Posterior vena cava (tissue), 2 donors: Measurements from ENCODE around the gene FLYWCH2. TPM values are rescaled to one million over a fixed set of nuclear protein-coding genes. Genes with fewer than 3 reads are reported as not detected.
"Not testable (repeated sequence)": the region's sequence is repeated elsewhere in the genome, so short reads cannot be mapped to it uniquely, and the experiment has no call there.

Experiments
- DNase-seq: peaks from one replicate; pipeline ENCODE4 v3.0.0-alpha.2; 2020; ENCODE audit warnings: low spot score
- intact Hi-C, 2 donors: fragments of 100-400 bp; cut with DNase I; formaldehyde crosslinking; loops; one replicate each; pipeline versions ENCODE4 v1.14.1 to v1.14.2; 2022 to 2023
- total RNA-seq, 2 donors: library from RNA; stranded (reverse); fragmentation: NEBNext Ultra II Directional; extraction: Animal tissue kit (Norgen Biotek cat#: 25700); gene quantifications; one replicate each; pipeline ENCODE4 v1.2.1, GENCODE V29; 2021
- donor health status: DM: yes; HTN: yes; CAD: no.
- donor health status: DM: yes; HTN: yes; CAD: no.

FLYWCH2 gene
- total RNA-seq, 2 donors from 2014 or later, result 16.0 to 17.6 TPM

DNA sequence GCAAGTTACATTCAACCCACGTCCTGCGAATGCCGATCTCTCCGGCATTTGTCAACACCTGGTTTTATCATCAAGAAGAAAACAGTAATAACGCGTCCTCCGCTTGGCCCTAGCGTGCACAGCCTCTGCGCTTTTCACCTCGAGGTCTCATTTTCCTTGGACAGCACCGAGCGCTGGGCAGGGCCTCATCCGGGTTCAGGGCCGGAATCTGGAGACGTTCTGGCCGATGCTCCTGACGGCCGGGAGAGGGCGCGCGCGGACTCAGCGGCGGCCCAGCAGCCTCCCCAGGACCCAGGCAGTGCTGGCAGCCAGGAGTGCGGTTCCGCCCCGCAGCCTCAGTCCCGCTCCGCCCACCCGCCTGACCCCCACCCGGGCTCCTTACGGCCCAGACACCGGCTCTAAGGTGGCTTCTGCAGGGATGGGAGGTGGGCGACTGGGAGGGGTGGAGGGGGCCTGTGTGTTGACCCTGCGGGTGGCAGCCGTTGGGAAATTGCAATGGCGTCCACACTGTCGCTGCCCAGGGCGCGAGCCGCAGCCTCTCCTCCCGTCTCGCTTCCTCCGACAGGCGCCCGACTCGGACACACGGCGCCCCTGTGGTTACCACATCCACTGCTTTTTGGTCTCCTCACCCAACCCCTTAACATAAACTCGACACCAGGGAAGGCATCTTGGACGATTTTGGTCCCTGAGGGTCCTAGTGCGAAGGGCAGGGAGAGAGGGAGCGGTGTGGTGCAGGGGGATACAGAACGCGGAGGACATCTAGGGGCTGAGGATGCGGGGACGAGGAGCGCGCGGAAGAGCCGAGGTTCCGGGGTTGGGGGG is 21.3 kb downstream of the FLYWCH2 start:
- peak; percentile 95 for DNase-seq
- intact Hi-C loops, result no loop called here

- intact Hi-C loops, result no loop called here
- DNase-seq, result peak; percentile 87
Observed at GRCh38 chr16:2904922-2905240, 21.9 kb downstream of the FLYWCH2 start.

DNA sequence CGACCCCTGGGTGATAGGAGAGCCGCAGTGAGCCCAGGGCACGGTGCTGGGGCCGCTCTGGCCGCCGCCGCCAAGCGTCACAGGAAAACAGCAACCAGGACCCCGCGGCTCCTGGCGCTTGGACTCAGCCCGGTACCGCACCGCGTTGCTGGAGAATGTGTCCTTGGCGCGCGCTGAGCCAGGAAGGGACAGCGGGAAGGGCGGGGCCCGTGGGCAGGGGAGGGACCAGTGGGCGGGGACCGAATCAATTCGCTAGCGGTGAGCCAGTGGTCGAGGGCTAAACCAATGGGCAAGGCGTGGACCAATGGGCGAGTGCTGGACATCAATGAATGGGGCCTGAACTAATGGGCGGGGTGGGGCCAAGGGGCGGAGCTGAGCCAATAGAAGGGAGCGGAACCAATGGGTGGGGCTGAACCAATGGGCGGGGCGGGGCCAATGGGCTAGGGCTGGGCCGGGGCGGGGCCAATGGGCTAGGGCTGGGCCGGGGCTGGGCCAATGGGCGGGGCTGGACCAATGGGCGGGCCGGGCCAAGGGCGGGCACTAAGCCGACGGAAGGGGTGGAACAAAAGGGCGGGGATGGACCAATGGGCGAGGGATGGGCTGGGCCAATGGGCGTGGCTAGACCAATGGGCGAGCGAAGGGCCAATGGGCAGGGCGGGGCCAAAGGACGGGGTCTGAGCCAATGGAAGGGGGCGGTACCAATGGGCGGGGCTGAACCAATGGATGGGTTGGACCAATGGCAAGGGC is 22.4 kb downstream of the FLYWCH2 start:
- DNase-seq, result peak; percentile 100
- intact Hi-C loops, result no loop called here

DNA sequence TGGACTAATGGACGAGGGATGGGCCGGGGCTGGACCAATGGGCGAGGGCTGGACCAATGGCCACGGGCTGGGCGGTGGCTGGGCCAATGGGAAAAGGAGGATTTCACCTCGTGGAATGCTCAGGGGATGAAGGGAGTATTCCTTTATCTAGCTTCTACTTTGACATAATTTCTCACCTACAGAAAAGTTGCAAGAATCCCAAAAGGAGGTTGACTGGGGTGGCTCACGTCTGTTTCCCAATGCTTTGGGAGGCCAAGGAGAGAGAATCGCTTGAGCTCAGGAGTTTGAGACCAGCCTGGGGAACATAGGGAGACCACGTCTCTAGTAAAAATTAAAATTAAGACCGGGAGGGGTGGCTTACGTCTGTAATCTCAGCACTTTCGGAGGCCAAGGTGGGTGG is 23.0 kb downstream of the FLYWCH2 start:
- intact Hi-C loops, result no loop called here
- no peak for DNase-seq

GRCh38 chr16:2907084-2907753 is 24.2 kb downstream of the FLYWCH2 start:
- intact Hi-C loops, result not testable (repeated sequence)
- DNase-seq, result peak; percentile 82

- no peak for DNase-seq
- intact Hi-C loops, result no loop called here
Observed at GRCh38 chr16:2910441-2910969, 27.5 kb downstream of the FLYWCH2 start.

GRCh38 chr16:2911638-2912329 is 28.8 kb downstream of the FLYWCH2 start, which contains the start of gene FLYWCH1:
Gene FLYWCH1, plus strand, starts transcription at chr16:2911931. Its CDS starts 17,755 bp downstream, at chr16:2929686.
- intact Hi-C loops, result no loop called here

GRCh38 chr16:2912330-2913199 is 29.6 kb downstream of the FLYWCH2 start:
- intact Hi-C loops, result no loop called here
- DNase-seq, result peak; percentile 83

More at GRCh38 chr16:2911638-2912329, 28.8 kb downstream of the FLYWCH2 start, which contains the start of gene FLYWCH1:
- DNase-seq, result peak; percentile 99

DNA sequence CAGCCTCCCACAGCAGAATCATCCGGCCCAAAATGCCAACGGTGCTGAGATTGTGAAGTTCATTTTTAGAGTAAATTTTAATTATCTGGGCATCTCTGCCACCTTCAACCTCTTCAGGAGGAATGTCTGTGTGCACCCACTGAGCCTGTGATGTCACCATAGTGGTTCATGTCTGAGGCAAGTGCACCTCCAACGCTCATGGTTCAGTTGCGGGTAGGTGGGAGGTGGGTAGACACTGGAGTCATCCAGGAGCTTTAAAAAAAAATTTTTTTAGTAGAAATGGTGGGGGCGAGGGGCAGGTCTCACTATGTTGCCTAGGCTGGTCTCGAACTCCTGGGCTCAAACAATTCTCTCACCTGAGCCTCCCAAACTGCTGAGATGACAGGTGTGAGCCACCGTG is 30.6 kb downstream of the FLYWCH2 start:
- intact Hi-C loops, result no loop called here

GRCh38 chr16:2914233-2914632 is 31.2 kb downstream of the FLYWCH2 start:
- intact Hi-C loops, result no loop called here
- no peak for DNase-seq

More for the DNA sequence above, 30.6 kb downstream of the FLYWCH2 start:
- DNase-seq, result no peak

DNA sequence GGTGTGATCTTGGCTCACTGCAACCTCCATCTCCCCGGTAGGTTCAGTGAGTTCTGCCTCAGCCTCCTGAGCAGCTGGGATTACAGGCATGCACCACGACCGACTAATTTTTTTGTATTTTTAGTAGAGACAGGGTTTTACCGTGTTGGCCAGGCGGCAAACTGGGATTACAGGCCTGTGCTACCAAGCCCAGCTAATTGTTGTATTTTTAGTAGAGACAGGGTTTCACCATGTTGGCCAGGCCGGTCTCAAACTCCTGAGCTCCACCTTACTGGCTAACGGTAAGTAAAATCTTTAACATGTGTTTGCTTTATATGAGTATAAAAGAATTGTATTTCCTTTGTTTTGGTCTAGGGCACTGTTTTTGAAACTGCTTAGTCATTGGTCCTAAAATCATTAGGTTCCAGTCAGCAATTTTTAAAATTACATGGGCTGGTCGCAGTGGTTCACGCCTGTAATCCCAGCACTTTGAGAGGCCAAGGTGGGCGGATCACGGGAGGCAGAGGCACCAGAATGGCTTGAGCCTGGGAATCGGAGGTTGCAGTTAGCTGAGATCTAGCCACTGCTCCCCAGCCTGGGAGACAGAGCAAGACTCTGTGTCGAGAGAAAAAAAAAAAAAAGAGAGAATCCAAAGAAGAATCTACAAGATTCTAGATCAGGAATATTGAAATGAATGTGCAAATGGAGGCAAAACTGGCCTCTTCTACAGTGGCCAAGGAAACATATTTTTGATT is 32.3 kb downstream of the FLYWCH2 start:
- DNase-seq, result no peak
- intact Hi-C loops, result loop anchor here in 1 of 2 donors (1.0 kb wide), 1 partner anchor 46 kb away; no protein-coding TSS in a partner anchor

GRCh38 chr16:2919511-2920255 is 36.7 kb downstream of the FLYWCH2 start:
- DNase-seq, result no peak
- intact Hi-C loops, result loop anchor here (5.0 to 10.0 kb wide), 2 partner anchors 42 to 45 kb away; no protein-coding TSS in a partner anchor

DNA sequence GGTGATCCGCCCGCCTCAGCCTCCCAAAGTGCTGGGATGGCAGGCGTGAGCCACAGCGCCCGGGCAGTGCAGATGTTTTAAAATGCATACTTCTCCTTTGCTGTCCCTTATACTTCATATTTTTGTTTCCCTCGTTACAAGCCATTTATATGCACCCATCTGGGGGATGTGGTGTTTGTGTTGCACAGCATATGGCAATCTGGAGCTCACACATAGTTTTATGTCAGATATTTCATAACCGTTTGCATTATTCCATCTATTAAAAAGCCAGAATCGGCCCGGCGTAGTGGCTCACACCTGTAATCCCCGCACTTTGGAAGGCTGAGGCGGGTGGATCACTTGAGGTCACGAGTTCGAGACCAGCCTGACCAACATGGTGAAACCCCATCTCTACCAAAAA is 40.5 kb downstream of the FLYWCH2 start:
- intact Hi-C loops, result loop anchor here (5.0 to 10.0 kb wide), 2 partner anchors 46 to 49 kb away; no protein-coding TSS in a partner anchor
- DNase-seq, result no peak

- no peak for DNase-seq
- intact Hi-C loops, result loop anchor here (5.0 to 10.0 kb wide), 2 partner anchors 48 to 50 kb away; no protein-coding TSS in a partner anchor
Observed at GRCh38 chr16:2924901-2925755, 42.1 kb downstream of the FLYWCH2 start.

DNA sequence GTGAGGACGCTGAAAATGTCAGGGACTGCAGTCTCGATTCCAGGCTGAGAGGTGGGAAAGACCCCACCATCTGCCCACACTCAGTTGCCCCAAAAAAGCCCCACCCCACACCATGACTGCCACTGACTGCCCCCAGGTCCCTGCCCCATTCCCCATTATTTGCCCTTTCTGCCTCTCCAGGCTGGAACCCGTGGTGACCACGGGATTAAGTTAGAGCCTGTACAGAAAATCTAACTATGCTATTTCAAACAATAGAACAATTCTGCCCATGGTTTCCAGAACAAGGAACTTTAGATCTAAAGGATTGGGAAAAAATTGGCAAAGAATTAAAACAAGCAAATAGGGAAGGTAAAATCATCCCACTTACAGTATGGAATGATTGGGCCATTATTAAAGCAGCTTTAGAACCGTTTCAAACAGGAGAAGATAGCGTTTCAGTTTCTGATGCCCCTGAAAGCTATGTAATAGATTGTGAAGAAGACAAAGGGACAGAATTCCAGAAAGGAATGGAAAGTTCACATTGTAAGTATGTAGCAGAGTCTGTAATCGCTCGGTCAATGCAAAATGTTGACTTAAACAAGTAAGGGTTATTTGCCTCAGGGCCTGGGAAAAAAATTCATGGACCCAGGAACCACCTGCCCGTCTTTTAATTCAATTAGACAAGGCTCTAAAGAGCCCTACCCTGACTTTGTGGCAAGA is 43.1 kb downstream of the FLYWCH2 start:
- intact Hi-C loops, result loop anchor here in 1 of 2 donors (10.0 kb wide), 1 partner anchor 51 kb away; no protein-coding TSS in a partner anchor
- no peak for DNase-seq
